CD4-positive, alpha-beta T cell treated with Interleukin-15 for 4 hours (primary cell): Measurements from ENCODE around the gene CCDC74B.
"Not testable (repeated sequence)": the region's sequence is repeated elsewhere in the genome, so short reads cannot be mapped to it uniquely, and the experiment has no call there.

Source experiments
- DNase-seq: peaks from one replicate; pipeline ENCODE4 v3.0.0-alpha.2; 2020; ENCODE audit warnings: low spot score

The CCDC74B gene

DNA sequence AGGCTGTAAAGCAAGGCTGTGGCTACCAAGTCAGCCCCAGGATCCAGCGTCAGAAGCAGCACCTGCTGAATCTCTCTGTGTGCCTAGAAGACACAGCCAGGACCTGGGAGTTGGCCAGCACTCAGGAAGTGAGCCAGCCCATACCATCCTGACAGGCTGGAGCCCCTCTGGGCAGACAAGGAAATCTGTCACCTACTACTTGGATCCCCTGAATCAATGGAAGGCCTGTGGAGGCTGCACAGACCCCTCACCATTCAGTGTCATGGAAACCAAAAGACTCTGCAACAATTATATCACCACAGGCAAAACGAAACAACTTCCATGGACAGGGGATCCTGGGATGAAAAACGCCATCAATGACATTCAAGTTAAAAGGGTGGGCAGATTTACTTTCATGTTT lies 21.7 kb upstream of the CCDC74B start:
- DNase-seq = not testable (repeated sequence)

DNA sequence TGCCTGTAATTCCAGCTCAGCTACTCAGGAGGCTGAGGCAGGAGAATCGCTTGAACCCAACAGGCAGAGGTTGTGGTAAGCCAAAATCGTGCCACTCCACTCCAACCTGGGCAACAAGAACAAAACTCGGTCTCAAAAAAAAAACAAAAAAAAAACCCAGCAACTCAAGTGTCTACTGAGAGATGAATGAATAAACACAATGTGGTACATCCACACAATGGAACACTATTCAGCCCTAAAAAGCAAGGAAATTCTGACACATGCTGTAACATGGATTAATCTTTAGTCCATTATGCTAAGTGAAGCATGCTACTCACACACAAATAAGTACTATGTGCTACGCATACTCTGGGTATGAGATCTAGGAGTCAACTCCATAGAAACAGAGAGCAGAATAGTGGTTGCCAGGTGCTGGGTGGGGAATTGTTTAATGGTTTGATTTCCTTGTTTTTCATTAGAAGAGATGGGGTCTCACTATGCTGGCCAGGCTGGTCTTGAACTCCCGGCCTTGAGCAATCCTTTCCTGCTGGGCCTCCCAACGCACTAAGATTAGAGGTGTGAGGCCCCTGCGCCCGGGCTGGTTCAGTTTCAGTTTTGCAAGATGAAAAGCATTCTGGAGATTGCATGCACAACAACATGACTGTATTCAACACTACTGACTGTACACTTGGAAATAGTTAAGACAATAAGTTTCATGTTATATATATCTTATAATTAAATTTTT lies 20.5 kb upstream of the CCDC74B start:
- DNase-seq = no peak

DNA sequence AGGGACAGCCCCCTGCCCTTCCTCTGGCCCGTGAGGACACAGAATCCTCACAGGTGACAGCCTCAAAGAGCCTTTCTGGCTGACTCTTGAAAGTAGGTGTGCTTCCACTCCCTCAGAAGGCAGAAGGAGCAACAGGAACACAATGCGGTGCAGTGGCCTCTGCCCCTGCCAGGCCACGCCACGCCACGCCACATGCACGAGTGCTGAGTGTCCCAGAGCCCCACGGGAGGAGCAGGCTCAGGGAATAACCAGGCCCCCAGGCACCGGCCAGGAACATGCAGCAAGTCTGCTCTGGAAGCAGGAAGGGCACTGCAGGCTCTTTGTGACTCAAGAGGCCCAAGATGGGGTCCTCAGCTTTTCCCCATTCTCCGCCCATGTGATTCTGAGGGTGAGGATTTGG lies 18.1 kb upstream of the CCDC74B start:
- no peak for DNase-seq

DNA sequence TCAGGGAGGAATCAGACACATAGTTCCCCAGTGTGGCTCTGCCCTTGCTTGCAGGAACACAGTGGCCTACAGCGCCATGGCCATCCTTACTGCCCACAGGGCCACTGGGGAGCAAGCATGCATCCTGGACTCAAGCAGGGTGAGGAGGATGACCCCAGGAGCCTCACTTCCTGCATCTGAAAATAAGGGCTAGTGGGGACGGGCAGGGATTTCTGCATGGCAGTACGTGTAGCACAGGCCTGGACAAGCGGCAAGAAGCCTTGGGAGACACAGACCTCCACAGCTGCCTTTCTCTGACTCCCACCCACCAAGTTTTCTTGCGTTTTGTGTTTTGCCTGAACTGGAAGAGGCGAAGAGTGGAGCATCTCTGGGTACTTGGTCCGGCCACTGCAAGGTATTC lies 17.6 kb upstream of the CCDC74B start:
- DNase-seq = not testable (repeated sequence)

DNA sequence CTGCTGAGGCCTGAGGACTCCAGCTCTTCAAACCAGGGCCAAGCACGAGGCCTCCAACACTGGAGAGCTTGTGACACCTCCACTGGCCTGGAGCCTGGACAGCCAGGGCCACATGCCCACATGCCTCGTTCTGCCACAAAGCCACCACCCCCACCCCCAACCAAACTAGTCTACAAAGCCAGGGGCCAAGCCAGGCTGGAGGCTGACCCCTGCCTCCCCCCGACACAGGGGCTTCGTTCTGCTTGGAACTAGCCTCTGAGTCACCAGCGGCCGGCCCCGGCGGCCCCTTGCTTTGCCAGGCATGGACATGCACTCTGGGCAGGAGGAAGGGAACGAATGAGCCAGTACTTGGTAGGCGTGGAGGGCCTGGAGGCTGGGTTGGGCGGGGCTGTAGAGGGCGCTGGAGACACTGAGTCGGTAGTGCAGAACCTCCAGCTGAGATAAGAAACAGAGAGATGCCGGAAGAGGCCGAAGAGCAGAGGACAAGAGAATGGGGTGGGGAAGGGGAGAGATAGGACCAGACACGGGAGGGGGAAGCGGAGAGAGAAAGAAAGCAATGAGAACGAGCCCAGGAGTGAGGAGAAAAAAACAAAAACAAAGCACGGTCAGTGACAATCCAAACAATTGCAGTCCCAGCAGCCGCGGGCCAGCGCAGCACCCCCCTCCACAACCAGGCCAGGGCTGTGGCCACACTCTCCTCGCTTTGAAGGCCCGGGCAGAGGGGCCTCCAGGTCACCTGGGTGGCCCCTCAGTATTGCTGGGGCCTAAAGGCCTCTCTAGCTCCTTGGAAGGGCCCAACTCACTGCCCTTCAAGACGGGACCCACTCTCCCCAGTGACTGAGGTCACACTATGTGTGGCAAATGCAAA lies 16.2 kb upstream of the CCDC74B start:
- not testable (repeated sequence) for DNase-seq

DNA sequence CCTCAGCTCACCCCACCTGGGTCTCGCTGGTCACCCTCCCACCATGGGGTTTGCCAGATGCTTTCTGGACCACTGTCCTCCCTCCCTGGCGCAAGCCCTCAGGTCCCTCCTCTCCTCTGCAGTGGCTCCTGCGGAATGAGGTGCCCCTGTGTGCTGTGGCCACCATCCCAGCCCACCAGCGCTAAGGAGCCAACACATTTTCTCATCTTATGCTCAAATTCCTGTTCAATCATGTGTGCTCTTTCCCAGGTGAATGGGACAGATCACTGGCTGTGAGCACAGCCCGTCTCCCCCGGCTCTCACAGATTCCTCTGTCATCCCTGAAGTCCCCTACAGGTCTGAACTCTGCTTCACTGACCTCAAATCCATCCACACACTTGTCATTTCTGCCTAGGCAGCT lies 15.2 kb upstream of the CCDC74B start:
- DNase-seq = no peak

DNA sequence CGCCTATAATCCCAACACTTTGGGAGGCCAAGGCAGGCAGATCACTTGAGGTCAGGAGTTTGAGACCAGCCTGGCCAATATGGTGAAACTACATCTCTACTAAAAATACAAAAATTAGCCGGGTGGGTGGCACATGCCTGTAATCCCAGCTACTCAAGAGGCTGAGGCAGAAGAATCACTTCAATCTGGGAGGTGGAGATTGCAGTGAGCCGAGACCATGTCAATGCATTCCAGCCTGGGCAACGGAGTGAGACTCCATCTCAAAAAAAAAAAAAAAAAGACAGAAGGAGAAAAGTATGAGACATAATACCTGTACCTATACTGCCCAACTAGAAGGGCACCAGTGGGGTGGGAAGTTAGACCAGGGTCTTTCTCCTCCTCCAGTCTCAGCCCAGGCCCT lies 14.5 kb upstream of the CCDC74B start:
- DNase-seq = not testable (repeated sequence)

DNA sequence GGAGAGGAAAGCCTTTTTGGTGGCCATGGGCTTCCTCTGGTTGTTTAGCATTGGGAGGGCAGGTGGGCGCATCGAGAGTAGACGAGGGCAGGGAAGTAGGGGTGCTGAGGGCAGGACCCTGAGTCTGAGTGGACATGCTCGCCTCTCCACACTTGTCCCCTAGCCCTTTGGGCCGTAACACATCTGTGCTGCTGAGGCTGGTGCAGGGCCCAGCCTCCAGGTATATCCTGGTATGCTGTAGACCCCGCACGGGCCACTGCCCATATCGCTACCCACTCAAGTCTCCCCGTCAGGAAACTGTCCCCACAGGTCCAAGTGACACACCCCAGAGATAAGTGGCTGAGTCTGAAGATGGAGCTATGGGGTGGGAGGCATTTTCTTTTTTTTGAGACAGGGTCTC lies 13.7 kb upstream of the CCDC74B start:
- DNase-seq = no peak

DNA sequence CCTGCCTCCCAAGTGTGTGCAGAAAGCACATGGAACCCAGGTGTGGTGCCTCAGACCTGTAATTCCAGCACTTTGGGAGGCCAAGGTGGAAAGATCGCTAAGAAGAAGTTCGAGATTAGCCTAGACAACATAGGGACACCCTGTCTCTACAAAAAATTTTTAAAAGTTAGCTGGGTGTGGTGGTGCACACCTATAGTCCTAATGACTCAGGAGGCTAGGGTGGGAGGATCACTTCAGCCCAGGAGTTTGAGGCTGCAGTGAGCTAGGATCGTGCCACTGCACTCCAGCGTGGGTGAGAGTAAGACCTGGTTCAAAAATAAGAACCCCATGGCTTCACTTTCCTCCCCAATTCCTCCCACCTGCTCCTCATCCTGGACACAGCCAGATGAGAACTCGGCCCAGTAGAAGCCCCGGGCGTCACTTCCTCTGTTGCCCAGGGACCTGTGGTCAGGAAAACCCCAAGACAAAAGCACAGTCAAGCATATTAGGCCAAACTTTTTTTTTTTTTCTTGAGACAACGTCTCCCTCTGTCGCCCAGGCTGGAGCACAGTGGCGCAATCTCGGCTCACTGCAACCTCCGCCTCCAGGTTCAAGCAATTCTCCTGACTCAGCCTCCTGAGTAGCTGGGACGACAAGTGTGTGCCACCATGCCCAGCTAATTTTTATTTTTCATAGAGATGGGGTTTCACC lies 13.1 kb upstream of the CCDC74B start:
- DNase-seq = not testable (repeated sequence)

DNA sequence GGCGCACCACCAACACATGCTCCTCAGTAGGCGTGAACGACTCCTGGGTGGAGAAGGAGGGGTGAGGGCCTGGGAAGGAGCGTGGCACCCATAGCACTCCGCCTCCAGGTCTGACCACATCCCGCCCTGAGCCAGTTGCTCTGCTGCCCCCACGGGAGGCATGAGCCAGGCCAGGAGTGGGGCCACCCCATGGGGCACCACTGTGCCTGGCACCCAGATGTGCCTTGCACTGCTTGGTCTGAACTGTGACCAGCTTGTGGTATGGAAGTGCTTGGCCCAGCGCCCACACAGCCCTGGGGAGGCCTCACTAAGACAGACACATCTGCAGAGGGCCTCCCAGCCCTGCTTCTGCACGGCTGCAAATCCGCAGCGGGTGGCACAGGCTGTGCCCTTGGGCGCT lies 12.4 kb upstream of the CCDC74B start:
- not testable (repeated sequence) for DNase-seq

DNA sequence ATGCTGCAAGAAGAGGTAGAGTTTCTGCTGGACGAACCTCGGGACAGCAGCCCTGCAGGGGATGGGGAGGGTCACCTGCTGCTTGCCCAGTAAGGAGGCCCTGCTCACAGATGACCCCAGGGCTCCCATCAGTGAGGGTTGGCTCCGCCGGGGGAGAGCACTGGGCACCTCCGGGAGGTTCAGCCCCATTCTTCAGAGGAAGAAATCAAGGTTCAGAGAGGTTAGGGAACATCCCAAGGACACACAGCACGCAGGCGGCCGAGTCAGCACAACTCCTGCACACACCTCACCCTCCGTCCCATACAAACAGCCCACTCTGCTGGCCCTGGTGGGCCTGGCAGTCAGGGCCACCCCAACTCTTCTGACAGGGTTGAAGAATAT lies 11.7 kb upstream of the CCDC74B start:
- DNase-seq = no peak

DNA sequence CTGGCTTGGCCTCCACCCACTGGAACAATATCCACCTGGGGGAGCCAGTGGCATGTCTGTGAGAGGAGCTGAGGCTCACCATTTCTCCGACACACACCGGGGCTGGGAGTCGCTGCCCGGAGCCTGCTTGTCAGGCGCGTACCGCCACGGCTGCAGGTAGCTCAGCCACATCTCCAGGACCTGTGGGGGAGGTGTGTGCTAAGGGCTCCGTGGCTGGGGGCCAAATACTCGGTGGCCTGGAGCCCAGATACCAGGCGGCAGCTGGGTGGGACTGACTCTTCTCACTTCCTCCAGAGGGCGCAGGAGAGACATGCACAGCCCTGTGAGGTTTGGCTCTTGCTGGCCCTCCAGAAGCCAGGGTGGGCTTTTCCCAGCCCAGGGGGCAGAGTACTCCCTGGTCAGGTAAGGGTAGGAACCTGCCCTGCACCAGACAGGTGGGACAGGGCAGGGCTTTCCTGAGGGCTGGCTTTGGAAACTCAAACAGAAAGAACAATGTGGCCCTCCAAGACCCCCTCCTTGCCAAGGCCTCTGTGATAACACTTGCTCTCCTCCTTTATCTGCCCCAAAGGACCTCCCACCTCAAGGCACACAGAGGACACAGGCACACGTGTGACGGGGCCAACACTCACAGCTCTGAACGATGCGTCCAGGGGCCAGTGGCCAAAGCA lies 11.2 kb upstream of the CCDC74B start:
- DNase-seq = not testable (repeated sequence)

DNA sequence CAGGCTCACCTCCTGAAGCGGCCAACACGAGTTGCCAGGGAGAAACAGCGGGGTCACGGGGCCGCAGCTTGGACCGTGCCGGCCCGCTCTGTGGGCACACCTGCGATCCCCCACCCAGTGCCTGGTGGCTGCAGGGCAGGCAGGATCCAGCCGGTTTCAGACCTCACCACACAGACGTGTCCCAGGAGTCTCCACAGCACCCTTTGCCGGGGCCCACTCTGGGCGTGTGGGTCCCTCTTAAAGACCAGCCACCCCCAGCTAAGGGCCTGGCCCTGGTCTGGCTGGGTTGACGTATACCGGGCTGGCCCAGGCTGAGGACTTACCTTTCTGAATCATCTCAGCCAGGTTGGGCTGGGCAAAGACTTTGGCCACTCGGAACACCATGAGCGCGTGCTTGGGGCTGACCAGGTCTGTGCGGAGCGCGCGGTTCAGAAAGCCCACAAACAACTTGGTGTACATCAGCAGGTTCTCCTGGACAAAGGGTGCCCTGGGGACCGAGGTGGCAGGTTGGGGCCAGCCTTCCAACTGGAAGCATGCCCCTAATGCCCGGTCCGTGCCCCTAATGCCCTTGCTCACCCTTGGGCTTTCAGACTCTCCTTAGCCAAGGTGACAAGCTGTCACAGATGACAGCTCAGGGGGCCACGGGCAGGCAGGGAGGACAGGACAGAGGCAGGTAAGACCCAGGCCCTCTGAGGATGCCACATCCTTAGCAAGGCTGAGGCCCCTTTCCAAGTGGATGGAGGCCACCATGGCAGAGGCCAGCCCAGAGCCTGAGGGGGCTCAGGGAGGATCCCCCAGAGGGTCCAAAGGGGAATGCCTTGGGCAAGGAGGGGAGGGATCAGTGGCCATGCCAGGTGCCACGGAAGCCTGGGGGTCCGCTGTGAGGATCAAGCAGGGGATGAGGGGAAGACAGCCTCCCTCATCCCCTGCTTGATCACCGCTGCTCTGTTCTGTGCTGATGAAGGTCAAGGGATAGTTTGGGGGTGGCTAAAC lies 10.2 kb upstream of the CCDC74B start:
- no peak for DNase-seq

DNA sequence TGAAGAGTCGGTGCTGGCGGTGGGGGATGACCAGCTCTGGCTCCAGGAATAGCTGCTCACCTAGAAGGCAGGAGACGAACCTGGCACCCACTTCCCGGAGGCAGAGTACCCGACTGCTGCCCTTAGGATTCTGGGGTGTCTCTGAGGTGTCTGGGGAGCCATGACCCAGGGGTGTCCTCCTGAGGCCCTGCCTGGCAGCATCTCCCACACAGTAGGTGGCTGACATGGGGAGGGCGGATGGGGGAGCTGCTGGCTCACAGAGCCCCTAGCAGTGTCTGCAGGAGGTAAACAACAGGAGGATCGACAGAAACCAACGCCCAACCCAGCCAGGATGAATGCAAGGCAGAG lies 9.5 kb upstream of the CCDC74B start:
- DNase-seq = not testable (repeated sequence)

DNA sequence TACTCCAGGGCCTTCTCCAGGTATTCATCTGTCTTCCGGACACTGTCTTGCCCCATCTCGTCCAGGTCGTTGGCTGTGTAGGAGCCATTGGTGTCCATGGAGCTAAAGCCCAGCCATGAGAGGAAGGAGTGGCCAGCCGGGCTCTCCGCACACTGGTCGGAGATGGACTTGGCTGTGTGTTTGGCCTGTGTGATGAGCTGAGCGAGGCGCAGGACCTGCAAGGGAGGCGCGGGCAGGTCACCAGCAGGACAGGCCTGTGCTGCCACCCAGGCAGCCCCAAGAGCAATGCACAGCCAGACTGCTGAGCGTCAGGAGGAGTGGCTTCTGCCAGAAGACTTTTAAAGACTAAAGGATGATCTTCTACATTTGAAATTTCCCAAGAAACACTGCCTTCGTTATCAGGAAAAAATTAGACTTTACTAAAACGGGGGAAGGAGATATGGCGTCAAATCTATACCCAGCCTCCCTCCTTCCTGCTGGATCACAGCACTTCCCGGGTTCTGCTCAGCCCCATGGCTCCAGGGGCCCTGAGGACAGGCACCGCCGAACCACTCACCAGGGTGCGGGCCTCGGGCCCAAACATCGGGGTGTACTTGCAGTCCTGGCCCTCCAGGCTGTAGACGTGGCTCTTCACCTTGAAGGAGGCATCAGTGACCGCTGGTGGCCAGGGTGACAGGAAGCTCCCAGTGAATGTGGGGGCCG lies 9.0 kb upstream of the CCDC74B start:
- DNase-seq = not testable (repeated sequence)

DNA sequence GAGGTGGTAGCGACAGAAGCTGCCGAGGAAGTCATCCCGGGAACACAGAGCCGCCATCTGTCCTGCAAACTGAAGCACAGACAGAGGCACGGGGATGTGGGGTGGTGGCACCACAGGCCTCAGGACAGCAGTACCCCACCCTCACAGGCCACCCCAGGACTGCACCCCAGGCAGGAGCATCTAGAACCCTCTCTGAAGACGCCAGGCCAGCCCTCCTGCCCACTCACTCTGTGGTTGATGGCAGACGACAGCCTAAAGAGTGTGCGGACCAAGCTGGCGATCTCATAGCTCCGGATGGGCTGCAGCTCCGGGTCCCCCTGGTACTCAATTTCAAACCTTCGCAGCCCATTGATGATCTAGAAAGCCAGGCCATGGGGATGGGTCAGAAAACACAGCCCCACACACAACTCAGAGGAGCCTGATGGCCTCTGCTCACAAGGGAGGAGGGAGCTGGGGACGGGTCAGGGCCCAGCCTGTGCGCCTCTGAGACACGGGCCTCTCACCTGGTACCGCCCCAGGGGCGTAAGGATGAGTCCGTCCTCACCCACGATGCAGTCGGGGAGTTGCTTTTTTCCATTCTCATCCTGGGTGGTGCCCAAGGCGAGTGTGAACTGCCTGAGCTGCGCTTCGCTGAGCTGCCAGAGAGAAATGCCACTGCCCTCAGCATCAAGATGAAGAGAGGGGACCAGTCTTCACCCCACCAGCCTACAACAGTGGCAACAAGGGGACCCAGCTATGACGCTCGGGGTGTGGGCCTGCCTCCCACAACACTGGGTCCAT lies 8.1 kb upstream of the CCDC74B start:
- DNase-seq = no peak

DNA sequence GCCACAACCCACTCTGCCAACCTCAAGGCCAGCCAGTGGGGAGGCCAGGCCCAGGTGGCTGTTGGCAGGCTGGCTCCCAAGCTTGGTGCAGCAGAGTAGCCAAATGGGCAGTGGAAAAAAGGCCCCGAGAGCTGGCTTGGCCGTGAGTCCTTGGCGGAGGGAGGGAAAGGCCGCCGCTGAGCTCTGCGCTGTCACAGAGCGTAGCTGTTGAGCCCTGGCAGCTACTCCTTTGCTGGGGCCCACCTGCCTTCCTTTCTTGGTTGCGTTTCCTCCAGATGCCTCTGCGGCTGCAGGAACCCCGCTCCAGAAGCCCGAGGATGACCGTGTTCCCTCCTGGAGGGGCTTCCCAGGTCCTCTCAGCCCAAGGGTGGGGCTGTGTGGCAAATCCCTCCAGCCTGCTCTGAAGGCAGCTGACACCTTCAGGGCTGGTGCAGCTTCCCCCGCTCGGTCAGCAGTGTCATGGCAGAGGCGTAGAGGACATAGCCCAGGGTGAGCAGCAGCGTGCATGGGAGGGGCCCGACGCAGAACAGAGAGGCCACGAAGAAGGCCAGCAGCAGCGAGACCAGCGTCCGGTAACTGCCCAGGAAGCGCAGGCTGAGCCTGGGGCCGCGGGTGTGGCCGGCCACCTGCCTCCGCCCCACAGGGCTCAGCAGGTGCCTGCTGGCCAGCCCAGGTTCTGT lies 7.4 kb upstream of the CCDC74B start:
- DNase-seq = not testable (repeated sequence)

DNA sequence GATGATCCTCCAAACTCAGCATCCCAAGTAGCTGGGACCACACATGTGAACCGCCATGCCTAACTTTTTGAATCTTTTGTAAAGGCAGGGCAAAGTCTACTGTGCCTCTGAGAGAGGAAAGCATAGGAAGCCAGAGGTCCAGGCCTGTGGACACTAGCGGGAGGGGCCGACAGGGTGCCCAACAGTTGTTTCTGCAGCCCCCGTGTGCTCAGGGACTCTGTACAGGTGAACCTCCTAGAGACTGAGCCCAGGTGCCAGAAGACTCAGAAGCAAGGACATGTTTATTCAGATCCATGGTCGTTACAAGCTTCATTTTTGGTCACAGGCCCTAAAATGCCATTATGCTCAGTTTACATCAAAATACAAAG lies 6.2 kb upstream of the CCDC74B start:
- not testable (repeated sequence) for DNase-seq
